GM19397 (cell line): ENCODE measurements around the gene ITPRID1.
"Not testable (repeated sequence)": the region's sequence is repeated elsewhere in the genome, so short reads cannot be mapped to it uniquely, and the experiment has no call there.

Source experiments
- ATAC-seq: cut with Tn5 transposase; IDR thresholded peaks from one replicate; pipeline ENCODE4 v1.9.1; 2021; ENCODE audit warnings: mild to moderate bottlenecking, moderate library complexity; ENCODE audit not compliant: unreplicated experiment

Gene ITPRID1

DNA sequence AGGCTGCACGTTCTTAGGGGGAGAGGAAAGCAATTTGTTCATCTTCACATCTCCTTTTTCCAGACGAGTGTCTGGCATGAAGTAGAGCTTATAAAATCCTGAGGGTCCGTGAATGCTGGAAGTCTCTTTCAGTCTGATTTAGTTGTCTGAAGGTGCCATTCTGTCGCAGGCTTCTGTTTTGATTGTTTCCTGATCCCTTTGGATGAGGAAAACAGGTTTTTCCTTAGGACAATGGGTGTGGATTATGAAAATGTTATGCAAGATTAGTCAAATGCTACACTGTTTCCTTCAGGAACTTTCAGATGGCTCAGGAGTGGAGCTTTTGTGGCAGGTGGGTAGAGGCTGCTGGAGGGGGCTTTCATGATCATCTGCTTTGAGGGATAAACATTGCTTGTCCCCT, at the start of gene ITPRID1:
ITPRID1 (plus strand) TSS at position 301 of the 400 bp plus-strand sequence. CDS start 38,935 bp downstream, outside the sequence.
- ATAC-seq = no peak

DNA sequence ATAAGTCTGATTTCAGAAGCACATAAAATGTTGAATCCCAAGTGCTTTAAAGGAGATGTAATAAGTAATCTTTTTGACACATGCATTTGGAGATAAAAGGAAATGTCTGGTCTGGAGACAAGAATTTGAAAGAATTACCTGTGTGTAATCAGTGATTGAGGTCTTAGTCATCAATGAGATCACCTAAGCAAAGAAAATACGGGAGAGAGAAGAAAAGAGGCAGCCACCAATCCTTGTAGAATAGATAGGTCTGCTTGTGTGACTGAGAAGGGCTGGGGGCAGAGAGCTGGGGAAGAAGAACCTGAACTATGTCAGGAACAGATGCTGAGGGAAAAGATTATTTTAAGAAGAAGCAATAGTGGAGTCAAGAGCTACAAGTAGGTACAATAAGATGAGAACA, 49.3 kb upstream of the ITPRID1 start:
- ATAC-seq = no peak

DNA sequence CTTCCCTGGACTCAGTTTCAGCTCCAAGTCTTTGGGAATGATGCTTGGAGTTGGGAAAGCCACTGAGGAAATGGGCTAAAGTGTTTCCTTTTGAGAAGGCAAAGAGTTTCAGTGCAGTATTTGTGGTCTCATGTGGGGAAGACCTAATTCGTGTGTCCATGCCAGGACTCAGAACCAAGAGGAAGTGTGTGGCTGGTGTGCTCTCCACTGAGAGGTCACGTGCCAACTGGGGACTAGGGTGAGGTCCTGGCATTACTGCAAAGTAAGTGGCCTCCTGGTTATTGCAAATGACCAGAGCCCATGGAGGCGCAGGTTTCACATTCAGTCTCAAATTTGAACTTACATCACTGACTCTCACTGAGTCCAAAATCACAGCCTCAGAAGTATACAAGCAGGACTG, 48.6 kb upstream of the ITPRID1 start:
- ATAC-seq = no peak

DNA sequence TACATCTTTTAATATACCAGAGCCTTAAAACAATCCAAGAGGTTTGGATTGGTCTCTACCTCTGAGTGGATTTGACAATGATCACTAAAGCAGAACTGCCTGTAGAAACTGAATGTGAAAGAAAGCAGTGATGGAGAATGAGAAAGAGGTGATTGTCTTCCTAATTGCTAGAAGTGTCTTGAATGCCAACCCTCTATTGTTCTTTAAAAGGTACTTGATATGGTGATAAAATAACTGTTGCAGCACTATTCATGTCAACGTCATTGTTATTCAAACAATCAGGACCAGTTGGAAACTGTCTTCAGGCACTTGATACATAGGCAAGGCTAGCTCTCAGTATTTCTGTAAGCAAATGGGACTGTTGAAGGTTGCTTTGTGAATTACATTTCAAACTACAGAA, 47.9 kb upstream of the ITPRID1 start:
- ATAC-seq = no peak

DNA sequence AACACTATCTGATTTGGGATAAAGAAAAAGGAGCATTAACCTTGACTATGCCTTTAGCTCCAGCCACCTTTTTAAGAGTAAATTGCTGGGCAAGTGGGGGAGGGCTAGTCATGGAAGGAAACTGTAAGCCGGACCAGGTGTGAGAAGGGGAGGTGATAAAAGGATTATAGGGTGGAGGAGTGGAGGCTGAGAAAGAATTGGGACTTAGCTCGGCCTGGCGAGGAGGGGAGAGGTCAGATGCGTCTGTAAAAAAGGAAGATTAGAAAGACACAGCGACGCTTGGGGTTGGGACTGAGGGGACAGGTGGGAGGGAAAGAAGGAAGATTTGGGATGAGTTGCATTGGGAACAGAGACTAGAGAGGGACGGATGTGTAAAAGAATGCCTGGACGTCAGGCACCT, 43.0 kb upstream of the ITPRID1 start:
- ATAC-seq = not testable (repeated sequence)

DNA sequence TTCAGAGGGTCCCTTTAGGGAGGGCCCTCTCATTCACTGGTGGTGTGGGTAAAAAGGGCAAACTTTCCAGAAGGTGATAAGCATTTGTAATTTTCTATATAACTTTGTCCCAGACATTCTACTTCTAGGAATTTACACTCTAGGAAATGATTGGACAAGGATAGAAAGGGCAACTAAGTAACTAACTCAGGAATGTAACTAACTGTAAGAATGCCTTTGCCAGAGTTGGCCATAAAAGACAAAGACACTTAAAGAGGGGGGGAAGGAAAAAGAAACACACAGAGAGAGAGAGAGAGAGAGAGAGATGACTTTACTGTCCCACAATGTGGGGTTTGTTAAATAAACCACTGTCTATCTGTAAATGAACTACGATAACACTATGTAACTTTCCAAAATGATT, 38.5 kb upstream of the ITPRID1 start:
- ATAC-seq = no peak

DNA sequence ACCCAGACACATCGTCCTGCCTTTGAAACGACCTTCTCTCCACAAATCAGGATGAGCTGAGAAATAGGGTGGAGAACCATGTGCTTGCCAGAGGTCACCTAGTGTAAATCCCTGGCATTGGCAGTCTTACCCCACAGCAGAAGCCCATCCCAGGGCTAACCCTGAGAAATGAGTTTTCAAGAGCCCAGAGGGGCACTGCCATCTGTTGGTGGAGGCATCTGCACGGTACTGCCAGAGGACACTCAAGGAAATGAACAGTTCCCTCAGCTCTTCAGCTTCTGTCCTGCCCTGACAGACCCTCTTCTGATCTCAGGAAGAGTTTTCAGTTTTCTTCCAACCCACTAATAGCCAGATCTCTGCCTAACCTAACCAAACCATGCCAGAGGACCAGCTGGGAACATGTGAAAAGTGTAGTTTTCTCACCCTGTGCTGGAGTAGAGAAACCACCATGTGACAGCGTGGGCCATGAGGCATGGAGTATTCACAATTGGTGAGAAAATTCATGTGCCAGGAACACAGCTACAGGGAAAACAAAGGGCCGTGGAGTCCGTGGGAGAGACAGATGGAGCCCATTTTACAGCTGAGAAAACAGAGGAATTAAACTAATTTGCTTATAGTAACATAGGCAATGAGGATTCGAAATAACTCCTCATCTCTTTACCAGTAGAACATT, 37.7 kb upstream of the ITPRID1 start:
- no peak for ATAC-seq

DNA sequence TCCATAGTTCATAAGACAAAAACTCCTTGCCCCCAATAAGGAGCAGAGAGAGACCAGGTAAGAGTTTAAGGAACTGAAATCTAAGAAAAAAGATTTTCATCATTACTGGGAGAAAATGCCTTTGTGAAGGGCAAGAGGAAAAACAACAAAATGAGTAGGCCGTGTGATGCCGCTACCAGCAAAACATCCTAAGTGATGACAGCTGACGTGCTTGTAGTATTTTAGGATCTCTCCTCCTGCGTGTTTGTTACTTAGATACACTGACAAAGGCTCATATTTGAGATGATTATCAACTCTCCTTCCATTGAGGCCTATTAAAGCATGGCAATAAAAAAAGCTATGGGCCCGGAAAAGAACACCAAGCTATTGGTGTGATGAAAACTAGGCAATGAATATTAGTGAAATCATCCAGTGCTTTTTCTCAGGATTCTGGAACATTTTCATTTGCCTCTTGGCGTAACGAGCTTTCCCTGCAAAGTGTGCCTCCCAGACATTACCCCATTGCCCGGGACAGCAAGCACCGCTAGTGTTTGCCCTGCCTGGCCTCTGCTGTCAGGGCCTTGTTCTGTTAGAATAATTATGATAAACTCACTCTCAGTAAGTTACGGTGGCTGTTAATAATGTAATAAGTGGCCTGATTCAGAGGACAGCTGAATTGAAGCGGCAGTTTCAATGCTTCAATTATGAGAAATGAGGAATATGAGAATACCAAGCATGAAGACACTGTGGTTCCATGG, 36.8 kb upstream of the ITPRID1 start:
- ATAC-seq = no peak

DNA sequence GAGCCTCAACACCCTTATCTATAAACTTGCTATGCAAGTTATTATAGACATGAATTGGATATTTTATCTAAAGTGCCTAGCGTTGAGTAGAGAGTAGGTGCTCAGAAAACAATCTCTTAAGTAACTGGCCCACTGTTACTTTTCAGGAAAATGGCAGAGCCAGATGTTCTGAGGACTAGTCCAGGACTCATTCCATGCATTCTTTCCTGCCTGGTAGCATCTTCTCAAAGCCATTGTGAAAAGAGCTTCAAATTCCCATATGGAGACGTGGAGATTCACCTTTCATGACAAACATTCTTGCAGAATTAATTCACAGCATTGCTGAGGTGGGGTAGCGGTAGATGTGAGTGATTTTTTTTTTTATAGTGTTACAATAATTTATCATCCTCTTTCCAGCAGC, 35.9 kb upstream of the ITPRID1 start:
- ATAC-seq = no peak

DNA sequence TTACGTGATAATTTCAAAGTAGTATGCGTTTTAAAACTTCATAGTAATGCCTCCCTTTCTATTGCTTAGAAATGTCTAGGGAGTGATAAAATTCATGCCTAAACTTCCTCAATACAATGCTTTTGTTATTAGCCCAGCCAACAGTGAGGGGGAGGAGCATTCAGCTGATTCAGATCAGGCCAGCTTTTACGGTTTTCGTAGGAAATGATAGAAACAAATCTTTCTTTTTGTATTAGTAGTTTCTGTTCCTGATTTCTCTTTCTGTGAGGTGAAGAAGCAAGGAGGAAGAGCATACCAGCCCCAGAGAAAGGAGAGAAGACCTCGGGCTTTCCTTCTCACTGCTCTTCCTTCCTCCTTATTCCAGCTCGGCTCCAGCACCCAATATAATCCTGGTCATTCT, 35.2 kb upstream of the ITPRID1 start:
- no peak for ATAC-seq

DNA sequence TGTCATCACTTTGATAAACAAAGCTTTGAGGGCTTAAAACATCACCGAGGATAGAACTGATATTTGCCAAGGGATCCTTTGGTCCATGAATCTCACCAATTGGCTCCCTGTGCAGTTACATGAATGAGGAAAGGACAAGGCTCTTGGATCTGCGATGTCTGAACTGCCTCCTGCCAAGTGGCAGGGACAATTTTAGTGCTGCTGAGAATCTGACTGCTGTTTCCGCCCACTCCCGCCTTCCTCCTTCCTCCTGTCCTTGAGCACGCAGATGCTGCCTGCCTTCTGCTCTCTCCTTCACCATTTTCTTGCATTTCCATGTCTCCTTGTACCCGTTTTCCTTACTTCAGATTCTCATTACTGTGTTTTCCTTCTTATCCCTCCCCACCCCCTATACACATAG, 26.8 kb upstream of the ITPRID1 start:
- ATAC-seq = no peak

DNA sequence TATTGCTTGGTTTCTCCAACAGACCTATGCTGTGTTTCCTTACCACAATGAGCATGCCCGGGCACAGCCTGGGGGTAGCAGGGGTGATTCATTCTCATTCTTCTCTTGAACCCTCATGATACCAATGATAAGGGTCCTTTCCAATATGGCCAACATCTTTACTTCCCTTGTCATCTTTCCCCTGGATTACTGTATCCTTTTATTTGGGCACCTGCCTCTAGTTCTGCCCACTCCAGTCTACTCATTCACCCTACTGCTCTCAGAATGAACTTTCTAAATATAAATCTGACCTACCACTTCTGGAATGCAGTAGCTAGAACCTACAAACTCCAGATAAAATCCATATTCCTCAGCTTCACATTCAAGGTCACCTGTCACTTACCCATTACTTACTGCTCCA, 26.4 kb upstream of the ITPRID1 start:
- no peak for ATAC-seq

DNA sequence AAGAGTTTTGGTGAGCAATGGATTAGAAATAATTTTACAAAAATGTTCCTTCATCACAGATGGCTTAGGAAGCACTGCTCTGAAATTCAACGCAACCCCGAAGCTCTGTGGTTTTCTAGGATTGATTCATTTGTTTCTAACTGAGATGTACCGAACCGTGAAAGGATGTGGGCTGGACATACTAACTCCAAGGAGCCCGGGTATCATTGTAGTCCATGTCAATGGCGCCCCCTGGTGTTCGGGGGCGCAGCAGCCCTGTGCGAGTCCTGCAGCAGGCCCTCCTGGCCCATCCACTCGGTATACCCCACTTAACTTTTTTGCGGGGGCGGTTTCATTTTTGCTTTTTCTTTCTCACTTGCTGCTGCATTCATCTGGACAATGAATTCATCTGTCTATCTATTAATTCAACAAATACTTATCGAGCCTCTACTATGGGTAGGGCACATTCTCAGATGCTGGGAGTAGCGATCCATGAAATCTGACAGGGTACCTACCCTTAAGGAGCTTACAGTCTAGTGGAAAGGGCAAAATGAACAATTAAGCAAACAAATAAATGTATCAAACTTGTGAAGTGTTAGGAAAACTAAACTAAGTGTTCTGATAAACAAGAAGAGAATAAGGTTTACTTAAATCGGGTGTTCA, 25.2 kb upstream of the ITPRID1 start:
- peak; percentile 97 for ATAC-seq

DNA sequence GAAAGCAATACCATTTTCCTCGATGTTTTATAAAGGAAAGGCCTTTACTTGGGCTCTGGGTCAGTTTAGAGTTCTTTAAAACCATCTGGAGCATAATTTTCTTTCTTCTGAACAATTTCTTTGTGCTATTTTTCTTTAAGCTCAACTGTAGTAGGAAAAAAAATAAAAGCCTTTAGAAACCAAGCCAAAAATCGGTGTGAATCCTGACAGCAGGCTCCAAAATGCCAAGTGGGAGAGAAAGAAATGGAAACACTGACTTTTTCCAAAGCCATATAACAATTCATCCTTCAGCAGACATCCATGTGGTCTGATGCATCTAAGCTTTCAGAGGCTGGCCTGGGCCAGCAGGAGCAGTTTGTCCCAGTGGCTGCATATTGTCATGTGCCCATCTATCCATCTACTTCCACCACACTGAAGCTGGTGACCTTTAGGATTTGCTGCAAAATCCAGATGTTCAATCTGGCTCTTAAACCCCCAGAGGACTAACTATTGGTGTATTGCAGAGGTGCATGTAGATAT, 23.0 kb upstream of the ITPRID1 start:
- no peak for ATAC-seq

DNA sequence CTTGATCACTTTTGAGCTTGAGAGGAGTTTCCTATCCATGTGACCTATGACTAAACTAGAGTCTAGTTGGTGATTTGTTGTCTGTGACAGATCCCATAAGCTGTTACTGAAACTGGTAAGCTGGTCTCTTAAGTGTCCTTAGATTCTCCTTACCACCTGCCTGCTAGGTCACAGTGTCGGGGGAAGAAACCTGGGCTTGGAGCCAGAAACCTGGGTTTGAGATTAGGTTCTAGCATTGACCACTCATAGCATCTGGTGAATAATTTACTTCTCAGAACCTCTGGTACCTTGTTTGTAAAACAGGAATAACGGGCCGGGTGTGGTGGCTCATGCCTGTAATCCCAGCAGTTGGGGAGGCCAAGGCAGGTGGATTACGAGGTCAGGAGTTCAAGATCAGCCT, 21.8 kb upstream of the ITPRID1 start:
- no peak for ATAC-seq

DNA sequence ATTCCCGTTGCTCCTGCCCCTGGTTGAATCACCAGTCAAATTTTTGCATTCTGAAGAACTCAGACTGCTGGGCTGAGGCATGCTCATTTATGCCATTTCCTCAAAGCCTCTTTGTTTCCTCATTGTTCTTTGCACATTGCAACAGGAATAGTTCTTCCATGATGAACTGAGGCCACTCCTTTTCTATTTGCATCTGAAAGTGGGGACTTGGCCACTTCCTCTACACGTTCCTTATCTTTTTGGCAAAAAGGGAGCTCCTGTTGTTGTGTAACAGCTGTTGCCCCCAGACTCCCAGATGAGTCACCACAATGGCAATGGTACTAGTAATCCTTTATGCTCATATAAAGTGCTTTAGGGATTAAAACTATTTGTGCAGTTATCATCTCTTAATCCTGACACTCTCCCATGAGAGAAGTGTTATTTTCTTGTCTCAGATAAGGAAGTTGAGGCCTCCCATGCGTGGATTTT, 20.1 kb upstream of the ITPRID1 start:
- no peak for ATAC-seq

DNA sequence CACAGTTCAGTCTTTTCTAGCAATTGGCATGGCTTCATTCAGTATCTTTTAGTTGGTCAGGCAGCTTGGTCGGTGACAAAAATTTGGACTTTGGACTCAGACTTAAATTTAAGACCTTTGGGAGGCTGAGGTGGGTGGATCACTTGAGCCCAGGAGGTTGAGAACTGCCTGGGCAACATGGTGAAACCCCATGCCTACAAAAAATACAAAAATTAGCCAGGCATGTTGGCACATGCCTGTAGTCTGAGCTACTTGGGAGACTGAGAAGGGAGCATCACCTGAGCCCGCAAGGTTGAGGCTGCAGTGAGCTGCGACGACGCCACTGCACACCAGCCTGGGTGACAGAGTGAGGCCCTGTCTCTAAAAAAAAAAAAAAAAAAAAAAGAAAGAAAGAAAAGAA, 19.5 kb upstream of the ITPRID1 start:
- ATAC-seq = no peak

DNA sequence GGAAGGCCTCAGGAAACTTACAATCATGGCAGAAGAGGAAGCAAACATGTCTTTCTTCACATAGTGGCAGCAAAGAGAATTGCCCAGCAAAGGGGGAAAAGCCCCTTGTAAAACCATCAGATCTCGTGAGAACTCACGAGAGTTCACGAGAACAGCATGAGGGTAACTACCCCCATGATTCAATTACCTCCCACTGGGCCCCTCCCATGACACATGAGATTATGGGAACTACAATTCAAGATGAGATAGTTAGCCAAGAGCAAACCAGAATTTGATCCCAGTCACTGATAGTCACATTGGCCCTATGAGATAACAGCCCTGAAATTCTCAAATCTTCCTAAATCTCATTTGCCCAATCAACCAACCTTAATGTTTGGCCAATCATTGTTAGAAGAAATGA, 18.2 kb upstream of the ITPRID1 start:
- no peak for ATAC-seq

DNA sequence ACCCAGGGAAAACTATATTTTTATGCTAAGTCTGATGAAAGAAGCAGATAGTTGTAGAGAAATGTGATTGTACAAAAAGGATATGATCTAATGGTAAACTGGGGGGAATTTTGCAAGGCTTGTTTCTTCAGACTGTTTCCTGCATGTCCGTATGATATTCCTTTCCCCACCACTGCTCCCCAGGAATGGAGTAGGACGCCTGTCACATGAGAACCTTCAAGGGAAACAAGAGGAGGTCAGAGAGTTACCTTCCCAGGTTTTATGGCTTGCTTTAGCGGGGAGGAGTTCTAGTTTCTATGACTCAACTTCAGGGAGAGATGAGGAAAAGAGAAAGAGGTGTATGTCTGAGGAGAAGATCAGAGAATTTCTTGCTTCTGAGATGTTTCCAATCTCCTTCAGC, 16.4 kb upstream of the ITPRID1 start:
- no peak for ATAC-seq

DNA sequence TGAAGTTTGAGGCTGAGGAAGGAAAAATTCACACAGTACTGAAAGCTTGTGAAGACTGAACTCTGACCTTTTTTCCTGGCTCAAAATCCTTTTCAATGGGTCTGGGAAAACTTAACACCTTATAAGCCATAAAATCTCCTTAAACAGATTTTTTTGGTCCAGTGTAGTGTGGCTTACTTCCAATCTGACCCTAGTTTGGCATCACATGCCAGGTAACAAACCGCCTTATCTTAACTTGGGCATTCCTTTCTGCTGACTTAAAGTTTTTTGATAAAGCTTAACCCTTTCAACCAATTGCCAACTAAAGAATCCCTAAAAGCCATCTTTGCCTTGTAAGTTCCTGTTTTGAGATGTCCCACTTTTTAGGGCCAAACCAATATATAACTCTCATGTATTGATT, 13.2 kb upstream of the ITPRID1 start:
- ATAC-seq = no peak

DNA sequence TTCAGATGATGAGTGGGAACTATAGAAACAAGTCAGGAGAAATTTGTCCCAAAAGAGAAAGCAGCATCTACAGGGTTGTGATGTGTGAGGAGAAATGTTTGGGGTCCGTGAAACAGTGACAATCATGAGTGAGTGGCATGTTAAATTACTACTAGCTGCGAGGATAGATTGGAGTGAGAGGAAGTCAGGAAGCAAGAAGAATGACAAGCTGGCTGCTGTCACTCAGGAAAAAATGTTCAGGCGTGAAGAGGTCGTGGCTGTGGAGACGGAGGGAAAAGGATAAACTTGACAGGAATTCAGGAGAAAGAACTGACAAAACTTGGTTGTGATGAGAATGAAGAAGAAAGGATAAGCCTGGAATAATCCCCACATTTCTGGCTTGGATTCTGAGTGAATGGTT, 5.1 kb upstream of the ITPRID1 start:
- ATAC-seq = no peak

DNA sequence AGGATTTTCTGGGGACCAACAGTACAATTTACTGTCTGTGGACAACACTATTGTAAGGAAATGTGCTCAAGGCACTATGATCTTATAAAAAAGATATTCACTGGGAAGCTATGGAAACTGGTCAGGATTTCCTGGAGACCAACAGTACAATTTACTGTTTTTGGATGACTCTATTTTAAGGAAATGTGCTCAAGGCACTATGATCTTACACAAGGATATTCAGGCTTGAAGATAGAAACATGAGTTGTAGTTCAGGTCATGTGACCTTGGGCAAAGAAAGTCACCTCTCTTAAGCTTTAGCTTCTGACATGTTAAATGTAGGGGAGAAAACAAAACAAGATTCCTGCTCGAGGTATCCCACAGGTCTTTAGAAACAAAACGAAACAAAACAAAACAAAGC, 1.7 kb upstream of the ITPRID1 start:
- no peak for ATAC-seq
